ENCODE results near the gene GRIFIN.

Gene GRIFIN

GRCh38 chr7:2451171-2452073, 24.8 kb downstream of the GRIFIN start:
- Histone ChIP-seq H3K9ac (ENCODE audit: insufficient read length, low read depth) (peak overlapping the region; percentile 54), H3K9me3 (ENCODE audit: insufficient read depth, low read length) (no peaks in the 10 kb centered on the region), H3K27me3 (ENCODE audit: insufficient read depth, insufficient read length) (no peaks in the 10 kb centered on the region), H3K36me3 (ENCODE audit: insufficient read depth, insufficient read length, low read length) (peaks cover 7% of the 10 kb centered on the region), H3K4me1 (ENCODE audit: insufficient read depth, insufficient read length) (peaks cover 12% of the 10 kb centered on the region), H3K4me3 (ENCODE audit: insufficient read length, low read depth) (no peak overlapping the region)
- DNase-seq (ENCODE audit: low read depth, low spot score) = peak; percentile 81
- TF ChIP-seq ZNF274 (IDR thresholded peaks at IDR 0.05; ENCODE audit: low read depth, low read length) = no peak
- no peak for TF ChIP-seq SUZ12 (IDR thresholded peaks at IDR 0.05; ENCODE audit: extremely low read depth, insufficient read depth, insufficient read length)
- no peak for TF ChIP-seq YY1 (IDR thresholded peaks at IDR 0.05; ENCODE audit: insufficient read depth, insufficient read length)

DNA sequence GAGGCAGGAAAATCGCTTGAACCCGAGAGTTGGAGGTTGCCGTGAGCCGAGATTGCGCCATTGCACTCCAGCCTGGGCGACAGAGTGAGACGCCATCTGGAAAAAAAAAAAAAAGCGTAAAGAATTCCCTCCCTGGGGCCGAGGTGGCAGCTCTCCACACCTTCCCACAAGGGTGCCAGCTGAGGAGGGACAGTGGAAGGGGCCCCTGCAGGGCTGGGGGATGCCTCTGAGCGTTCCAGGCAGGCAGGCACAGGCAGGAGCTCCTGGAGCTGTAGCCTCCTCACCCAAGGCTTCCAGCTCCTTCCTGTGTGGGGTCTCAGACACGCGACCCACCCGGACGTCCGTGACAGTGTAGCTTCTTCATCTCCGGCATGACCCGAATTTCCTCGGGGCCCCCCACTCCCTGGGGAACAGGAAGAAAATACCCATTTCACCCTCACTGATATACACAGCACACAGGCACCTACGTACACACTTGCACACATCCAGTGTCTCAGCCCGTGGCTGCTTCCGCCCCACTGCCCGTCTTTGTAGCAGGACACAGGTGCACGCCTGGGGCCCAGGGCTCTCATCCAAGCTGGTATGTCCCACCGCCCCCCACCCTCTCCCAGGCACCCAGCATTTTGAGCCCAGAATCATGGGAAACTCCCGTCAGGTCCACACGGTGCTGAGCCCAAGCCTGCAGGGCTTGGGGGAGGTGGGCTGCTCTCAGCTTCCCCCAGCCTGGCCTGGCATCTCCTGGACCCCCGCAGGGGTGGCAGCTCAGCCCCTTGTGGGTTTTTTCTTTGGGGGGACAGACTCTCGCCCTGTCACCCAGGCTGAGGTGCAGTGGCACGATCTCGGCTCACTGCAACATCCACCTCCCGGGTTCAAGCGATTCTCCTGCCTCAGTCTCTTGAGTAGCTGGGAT, 25.7 kb downstream of the GRIFIN start:
- no peak overlapping the region for H3K4me3 ChIP-seq (ENCODE audit: insufficient read length, low read depth)
- H3K9ac ChIP-seq (ENCODE audit: insufficient read length, low read depth) = peak overlapping the region; percentile 42
- H3K9me3 ChIP-seq (ENCODE audit: insufficient read depth, low read length) = no peaks in the 10 kb centered on the region
- peaks cover 16% of the 10 kb centered on the region for H3K36me3 ChIP-seq (ENCODE audit: insufficient read depth, insufficient read length, low read length)
- TF ChIP-seq SUZ12 (IDR thresholded peaks at IDR 0.05; ENCODE audit: extremely low read depth, insufficient read depth, insufficient read length) (no peak), YY1 (IDR thresholded peaks at IDR 0.05; ENCODE audit: insufficient read depth, insufficient read length) (no peak), ZNF274 (IDR thresholded peaks at IDR 0.05; ENCODE audit: low read depth, low read length) (no peak)
- peaks cover 12% of the 10 kb centered on the region for H3K4me1 ChIP-seq (ENCODE audit: insufficient read depth, insufficient read length)
- DNase-seq (ENCODE audit: low read depth, low spot score) = no peak
- no peaks in the 10 kb centered on the region for H3K27me3 ChIP-seq (ENCODE audit: insufficient read depth, insufficient read length)

GRCh38 chr7:2446676-2447075, 29.5 kb downstream of the GRIFIN start:
- no peak overlapping the region for H3K4me3 ChIP-seq (ENCODE audit: insufficient read length, low read depth)
- no peak overlapping the region for H3K9ac ChIP-seq (ENCODE audit: insufficient read length, low read depth)
- H3K4me1 ChIP-seq (ENCODE audit: insufficient read depth, insufficient read length) = peaks cover 10% of the 10 kb centered on the region
- no peaks in the 10 kb centered on the region for H3K27me3 ChIP-seq (ENCODE audit: insufficient read depth, insufficient read length)
- no peaks in the 10 kb centered on the region for H3K9me3 ChIP-seq (ENCODE audit: insufficient read depth, low read length)
- peaks cover 24% of the 10 kb centered on the region for H3K36me3 ChIP-seq (ENCODE audit: insufficient read depth, insufficient read length, low read length)
- no peak for TF ChIP-seq YY1 (IDR thresholded peaks at IDR 0.05; ENCODE audit: insufficient read depth, insufficient read length)
- TF ChIP-seq SUZ12 (IDR thresholded peaks at IDR 0.05; ENCODE audit: extremely low read depth, insufficient read depth, insufficient read length) = no peak
- TF ChIP-seq ZNF274 (IDR thresholded peaks at IDR 0.05; ENCODE audit: low read depth, low read length) = no peak
- no peak for DNase-seq (ENCODE audit: low read depth, low spot score)

DNA sequence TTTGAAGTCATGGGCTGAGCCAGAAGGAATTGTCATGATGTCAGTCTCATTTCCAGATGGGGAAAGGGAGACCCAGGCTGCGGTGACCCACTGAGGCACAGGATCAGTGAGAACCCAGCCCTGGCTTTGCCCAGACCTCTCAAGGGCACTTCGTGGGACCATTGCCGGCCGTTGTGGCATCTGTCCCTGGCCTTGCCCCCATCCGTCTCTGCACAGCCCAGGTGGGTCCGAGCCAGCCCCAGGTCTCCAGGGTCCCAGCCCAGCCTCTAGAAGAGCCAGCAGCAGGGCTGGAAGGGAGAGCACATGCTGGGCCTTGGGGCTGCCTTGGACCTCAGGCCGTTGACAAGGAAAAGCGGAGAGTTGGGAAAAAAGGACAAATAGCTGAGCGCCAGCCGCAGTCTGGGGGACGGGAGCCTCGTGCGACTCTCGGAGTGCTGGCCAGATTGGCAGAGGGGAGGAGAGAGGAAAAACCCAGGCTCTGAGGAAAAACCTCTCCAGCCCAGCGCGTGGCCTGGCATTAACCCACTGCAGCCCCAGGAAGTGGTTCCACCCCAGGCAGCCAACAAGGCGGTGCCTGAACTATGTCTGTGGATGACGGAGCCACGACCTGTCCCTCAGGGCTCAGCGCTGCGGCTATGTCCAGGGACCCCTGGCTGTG, 30.2 kb downstream of the GRIFIN start:
- TF ChIP-seq SUZ12 (IDR thresholded peaks at IDR 0.05; ENCODE audit: extremely low read depth, insufficient read depth, insufficient read length) (no peak), ZNF274 (IDR thresholded peaks at IDR 0.05; ENCODE audit: low read depth, low read length) (no peak), YY1 (IDR thresholded peaks at IDR 0.05; ENCODE audit: insufficient read depth, insufficient read length) (no peak)
- H3K27me3 ChIP-seq (ENCODE audit: insufficient read depth, insufficient read length) = no peaks in the 10 kb centered on the region
- H3K9me3 ChIP-seq (ENCODE audit: insufficient read depth, low read length) = no peaks in the 10 kb centered on the region
- H3K36me3 ChIP-seq (ENCODE audit: insufficient read depth, insufficient read length, low read length) = peaks cover 24% of the 10 kb centered on the region
- H3K4me1 ChIP-seq (ENCODE audit: insufficient read depth, insufficient read length) = peaks cover 8% of the 10 kb centered on the region
- peak overlapping the region; percentile 21 for H3K9ac ChIP-seq (ENCODE audit: insufficient read length, low read depth)
- DNase-seq (ENCODE audit: low read depth, low spot score) = no peak
- no peak overlapping the region for H3K4me3 ChIP-seq (ENCODE audit: insufficient read length, low read depth)

GRCh38 chr7:2445047-2445446, 31.2 kb downstream of the GRIFIN start:
- no peaks in the 10 kb centered on the region for H3K27me3 ChIP-seq (ENCODE audit: insufficient read depth, insufficient read length)
- TF ChIP-seq ZNF274 (IDR thresholded peaks at IDR 0.05; ENCODE audit: low read depth, low read length) (no peak), SUZ12 (IDR thresholded peaks at IDR 0.05; ENCODE audit: extremely low read depth, insufficient read depth, insufficient read length) (no peak), YY1 (IDR thresholded peaks at IDR 0.05; ENCODE audit: insufficient read depth, insufficient read length) (no peak)
- DNase-seq (ENCODE audit: low read depth, low spot score) = no peak
- peaks cover 24% of the 10 kb centered on the region for H3K36me3 ChIP-seq (ENCODE audit: insufficient read depth, insufficient read length, low read length)
- H3K9me3 ChIP-seq (ENCODE audit: insufficient read depth, low read length) = no peaks in the 10 kb centered on the region
- peaks cover 8% of the 10 kb centered on the region for H3K4me1 ChIP-seq (ENCODE audit: insufficient read depth, insufficient read length)
- no peak overlapping the region for H3K9ac ChIP-seq (ENCODE audit: insufficient read length, low read depth)
- no peak overlapping the region for H3K4me3 ChIP-seq (ENCODE audit: insufficient read length, low read depth)

DNA sequence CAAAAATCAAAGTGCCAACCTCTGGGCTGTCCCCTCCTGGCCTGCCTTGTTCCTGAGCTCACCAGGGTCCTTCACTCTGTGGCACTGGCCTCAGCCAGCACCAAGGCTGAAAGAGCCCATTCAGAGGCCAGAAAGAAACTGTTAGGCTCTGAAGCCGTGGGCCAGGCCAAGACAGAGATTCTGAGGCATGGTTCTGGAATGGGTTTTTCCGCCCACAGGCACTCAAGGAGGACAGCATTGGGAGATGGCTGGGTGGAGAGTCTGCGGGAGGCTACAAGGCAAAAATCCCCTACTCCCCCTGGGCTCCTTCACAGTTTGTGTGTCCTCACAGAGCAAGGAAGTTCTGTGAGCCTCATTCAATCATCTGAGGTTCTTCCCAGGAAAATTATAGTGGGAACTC, 31.7 kb downstream of the GRIFIN start:
- TF ChIP-seq SUZ12 (IDR thresholded peaks at IDR 0.05; ENCODE audit: extremely low read depth, insufficient read depth, insufficient read length) (no peak), ZNF274 (IDR thresholded peaks at IDR 0.05; ENCODE audit: low read depth, low read length) (no peak), YY1 (IDR thresholded peaks at IDR 0.05; ENCODE audit: insufficient read depth, insufficient read length) (no peak)
- peak overlapping the region; percentile 36 for H3K9ac ChIP-seq (ENCODE audit: insufficient read length, low read depth)
- H3K4me3 ChIP-seq (ENCODE audit: insufficient read length, low read depth) = no peak overlapping the region
- peaks cover 8% of the 10 kb centered on the region for H3K4me1 ChIP-seq (ENCODE audit: insufficient read depth, insufficient read length)
- no peak for DNase-seq (ENCODE audit: low read depth, low spot score)
- H3K9me3 ChIP-seq (ENCODE audit: insufficient read depth, low read length) = no peaks in the 10 kb centered on the region
- peaks cover 24% of the 10 kb centered on the region for H3K36me3 ChIP-seq (ENCODE audit: insufficient read depth, insufficient read length, low read length)
- no peaks in the 10 kb centered on the region for H3K27me3 ChIP-seq (ENCODE audit: insufficient read depth, insufficient read length)

All from NT2/D1 (cell line).